GM19239 (cell line): Measurements from ENCODE around the gene KIAA0930.
"Not testable (repeated sequence)": the region's sequence is repeated elsewhere in the genome, so short reads cannot be mapped to it uniquely, and the experiment has no call there.

Source experiments
- DNase-seq: peaks from one replicate; pipeline ENCODE4 v3.0.0; 2011; ENCODE audit warnings: low spot score; ENCODE audit not compliant: insufficient read length
- FAIRE-seq: peaks from 2 replicates; lab custom pipeline; 2011; peaks lifted over from hg19 to GRCh38; lab: Jason Lieb, UNC

Gene KIAA0930

DNA sequence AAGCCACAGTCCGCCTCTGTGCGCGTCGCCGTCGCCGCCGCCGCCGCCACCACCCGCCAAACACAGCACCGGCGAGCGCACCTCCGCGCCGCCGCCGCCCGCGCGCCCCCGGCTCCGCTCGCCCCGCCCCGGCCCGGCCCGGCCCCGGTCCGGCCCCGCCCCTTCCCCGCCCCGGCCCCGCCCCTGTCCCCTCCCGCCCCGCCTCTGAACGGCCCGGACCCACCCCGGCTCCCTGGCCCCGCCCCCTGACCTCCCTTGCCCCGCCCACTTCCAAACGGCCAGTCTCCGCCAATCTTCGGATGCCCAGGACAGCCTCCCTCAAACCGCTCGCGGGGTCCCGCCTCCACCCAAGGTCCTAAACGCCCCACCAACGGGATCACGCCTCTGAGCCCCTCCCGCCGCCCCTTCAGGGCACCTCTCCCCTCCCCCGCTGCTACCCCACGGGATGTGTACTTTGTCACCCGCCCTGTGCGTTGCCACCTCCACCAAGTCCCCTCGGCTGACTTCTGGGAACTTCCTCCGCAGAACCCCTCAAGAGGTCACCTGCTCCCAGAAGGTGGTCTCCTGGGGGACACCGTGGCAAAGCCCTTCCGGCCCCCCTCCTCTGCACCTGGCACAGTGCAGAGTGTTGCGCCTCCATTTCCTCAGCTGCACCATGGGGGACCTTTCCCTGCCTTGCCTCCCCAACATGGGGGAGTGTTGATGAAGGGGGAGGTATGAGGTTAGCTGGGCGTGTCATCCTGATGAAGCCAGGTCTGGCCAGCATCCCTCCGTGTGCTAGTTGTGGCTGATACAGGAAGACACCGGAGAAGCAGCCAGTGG, at the start of gene KIAA0930:
Gene KIAA0930 (minus strand): TSS at position 85 of the 822 bp plus-strand sequence. CDS start 191 bp downstream, outside the sequence.
- peak; percentile 90 for FAIRE-seq
- DNase-seq: peak; percentile 94

DNA sequence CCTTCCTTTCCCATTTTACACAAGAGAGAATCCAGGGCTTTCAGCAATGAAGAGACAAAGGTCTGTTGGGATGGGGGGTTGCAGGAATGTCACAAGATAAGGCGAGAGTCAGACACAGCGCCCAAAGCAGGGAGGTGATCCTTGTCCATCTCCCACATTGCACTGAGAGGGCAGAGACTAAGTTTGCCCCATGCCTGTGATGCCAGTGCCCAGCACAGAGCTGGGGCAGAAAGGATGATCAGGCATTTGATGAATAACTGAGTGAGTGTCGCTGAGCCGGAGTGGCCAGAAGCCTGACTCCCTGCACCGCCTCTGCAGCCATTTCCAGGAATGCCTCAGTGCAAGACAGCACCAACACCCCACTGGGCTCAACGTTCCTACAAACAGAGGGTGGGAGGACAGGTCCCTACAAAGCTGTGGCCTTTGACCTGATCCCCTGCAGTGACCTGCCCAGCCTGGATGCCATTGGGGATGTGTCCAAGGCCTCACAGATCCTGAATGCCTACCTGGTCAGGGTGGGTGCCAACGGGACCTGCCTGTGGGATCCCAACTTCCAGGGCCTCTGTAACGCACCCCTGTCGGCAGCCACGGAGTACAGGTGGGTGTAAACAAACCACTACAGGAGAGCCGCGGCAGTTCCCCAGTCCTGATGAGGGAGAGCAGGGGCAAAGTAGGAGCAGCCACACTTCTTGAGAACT, 46.3 kb upstream of the KIAA0930 start:
- no peak for FAIRE-seq
- DNase-seq: no peak

DNA sequence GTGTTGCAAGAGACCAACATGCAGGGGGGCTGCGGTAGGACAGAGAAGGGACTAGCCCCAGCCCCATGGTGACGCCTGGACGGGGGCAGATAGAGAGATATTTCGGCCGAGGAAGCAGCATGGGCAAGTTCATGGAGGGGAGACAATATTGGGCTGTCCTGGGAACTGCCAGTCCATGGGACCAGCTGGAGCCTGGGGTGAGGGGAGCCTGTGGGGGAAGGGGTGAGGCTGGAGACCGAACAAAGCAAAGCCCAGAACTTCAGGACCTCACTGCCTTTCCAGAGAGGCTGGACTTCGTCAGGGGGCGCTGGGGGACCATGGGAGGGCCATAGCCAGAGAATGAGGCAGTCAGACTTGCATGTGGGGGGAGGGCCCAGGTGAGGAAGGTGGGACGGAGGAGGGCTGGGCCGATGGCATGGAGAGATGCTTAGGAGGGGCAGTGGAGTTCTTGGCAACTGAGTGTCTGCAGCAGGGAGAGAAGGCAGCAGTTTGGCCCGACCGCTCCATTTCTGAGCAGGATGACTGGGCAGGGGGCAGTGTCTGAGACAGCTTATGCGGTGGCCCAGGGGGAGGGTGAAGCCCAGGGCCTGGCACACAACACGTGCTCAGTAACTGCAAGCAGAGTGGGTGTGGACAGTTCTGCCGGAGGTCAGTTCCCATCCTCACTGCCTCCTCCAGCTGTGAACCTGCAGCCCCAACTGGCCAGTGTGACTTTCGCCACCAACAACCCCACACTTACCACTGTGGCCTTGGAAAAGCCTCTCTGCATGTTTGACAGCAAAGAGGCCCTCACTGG, 44.8 kb upstream of the KIAA0930 start:
- FAIRE-seq (no peak), DNase-seq (no peak)

DNA sequence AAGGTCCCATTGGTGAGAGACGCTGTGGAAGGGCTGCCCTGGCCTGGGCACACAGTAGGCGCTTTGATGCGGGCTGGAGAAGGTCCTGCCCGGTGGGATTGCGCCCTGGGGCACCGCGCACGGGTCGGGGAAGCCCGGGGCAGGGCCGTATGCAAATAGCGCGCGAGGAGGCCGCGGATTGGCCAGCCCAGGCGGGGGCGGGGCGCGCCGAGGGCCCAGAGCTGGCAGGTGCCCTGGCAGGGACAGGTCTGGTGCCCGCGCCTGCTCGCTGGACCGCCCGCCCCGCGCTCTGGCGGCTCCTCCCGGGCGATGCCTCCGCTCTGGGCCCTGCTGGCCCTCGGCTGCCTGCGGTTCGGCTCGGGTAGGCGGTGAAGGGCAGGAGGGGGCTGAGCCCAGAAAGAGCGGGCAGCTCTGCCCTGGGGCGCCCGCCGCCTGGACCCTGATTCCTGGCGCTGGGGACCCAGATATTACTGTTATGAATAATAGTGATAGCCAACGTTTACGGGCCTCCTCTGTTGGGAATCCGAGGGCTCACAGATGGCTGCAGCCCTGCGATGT, 44.1 kb upstream of the KIAA0930 start, which contains the start of gene UPK3A:
Gene UPK3A (plus strand): TSS at position 245 of the 558 bp plus-strand sequence. CDS start 65 bp downstream, at position 310.
- DNase-seq: no peak
- no peak for FAIRE-seq

DNA sequence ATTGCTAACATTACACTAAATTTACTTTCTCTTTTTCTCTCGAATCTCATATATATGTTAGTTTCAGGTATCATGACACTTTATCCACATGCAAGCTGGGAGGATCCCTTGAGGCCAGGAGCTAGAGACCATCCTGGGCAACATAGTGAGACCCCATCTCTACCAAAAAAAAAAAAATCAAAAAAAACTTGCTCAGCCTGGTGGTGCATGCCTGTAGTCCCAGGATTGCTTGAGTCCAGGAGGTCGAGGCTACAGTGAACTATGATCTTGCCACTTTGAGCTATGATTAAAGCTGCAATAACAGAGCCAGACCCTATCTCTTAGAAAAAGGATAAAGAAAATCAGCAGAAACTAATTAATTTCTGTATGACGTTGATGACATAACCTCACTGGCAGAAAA, 40.3 kb upstream of the KIAA0930 start:
- DNase-seq (no peak), FAIRE-seq (no peak)

DNA sequence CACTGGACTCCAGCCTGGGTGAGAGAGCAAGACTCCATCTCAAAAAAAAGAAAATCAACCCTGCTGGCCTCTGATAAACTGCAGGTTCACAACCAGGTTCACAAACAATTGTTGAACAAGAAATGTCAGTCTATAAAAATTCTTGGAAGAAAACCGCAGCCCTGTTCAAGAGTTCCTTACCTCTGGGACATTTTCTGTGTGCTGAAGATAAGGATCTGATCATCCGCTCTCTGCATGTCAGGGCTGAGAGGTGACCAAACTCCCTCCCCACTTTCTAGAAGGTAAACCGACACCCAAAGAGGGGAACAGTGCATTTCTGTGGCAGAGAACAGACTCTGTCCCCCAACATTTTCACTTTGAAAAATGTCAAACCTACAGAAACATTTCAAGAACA, 39.9 kb upstream of the KIAA0930 start:
- FAIRE-seq: no peak
- no peak for DNase-seq

DNA sequence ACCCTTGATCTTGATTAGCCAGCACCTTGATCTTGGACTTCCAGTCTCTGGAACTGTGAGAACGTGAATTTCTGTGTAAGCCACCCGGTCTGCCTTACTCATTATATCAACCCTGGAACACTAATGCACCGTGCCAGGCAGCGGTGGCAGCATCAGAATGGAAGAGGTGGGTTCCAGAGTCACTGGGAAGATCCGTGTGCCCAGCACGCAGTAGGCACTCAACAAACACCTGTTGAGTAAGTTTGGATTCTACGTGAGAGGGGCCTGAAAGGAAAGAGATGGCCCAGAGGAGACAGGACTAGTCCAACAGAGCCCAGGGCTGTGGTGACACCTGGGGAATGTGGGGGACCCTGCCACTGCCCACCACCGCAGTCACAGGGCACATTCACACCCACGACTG, 37.4 kb upstream of the KIAA0930 start:
- no peak for FAIRE-seq
- no peak for DNase-seq

DNA sequence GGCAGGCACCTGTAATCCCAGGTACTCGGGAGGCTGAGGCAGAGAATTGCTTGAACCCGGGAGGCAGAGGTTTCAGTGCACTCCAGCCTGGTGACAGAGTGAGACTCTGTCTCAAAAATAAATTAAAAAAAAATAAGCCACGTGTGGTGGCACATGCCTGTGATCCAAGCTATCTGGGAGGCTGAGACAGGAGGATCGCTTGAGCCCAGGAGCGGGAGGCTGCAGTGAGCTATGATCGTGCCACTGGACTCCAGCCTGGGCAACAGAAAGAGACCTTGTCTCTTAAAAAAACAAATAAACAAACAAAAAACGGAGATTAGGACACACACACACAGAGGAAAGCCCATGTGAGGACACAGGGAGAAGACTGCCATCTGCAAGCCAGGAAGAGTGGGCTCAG, 37.0 kb upstream of the KIAA0930 start:
- not testable (repeated sequence) for DNase-seq, FAIRE-seq

DNA sequence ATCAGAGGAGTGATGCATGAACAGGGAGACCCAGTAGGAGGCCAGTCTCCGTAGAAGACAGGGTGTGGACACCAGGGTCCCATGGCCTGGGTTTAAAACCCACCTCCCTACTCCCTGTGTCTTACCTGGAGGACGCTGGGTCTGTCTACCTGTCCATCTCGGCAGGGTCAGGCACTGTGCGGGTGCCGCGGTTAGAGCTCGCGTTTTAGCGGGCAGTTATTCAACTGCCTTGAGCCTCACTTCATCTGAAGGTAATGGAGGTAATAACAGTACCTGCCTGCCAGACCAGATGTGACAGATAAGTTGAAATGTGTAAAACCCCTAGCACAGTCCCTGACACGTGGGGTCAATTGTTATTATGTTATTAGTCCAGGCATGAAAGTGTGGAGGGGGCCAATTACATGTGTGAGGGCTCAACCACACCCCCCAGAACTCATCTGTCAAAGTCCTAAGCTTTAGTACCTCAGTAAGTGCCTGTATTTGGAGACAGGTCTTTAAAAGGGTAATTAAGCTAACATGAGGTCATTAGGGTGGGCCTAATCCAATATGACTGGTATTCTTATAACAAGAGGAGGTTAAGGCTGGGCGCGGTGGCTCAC, 35.9 kb upstream of the KIAA0930 start:
- DNase-seq: no peak
- no peak for FAIRE-seq

DNA sequence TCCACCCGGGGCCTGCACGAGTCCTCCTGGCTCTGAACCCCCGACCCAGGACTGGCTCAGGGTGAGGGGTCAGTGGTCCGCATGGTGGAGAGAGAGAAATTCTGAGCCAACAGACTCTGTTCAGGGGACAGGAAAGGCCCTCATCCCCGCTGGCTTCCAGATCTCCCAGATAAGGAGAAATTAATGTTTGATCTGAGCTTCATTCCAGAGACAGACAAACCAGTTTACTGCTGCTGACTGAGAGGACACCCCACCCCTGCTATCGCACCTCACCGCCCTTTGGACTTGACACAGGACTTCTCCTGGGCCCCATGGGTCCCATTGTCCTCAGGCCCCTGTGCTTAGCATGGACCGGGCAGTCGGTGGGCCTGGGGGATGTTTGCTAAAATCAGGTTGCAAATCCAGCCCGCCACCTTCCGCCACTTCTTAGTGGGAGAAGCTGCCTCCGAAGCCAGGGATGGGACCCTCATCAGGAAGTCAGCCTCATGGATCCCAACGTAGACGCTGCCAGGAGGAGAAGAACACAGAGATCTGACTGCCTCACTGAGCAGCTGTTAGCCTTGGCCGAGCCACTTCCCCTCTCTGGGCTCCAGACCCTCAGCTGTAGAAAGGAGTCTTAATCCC, 32.9 kb upstream of the KIAA0930 start:
- DNase-seq: no peak

DNA sequence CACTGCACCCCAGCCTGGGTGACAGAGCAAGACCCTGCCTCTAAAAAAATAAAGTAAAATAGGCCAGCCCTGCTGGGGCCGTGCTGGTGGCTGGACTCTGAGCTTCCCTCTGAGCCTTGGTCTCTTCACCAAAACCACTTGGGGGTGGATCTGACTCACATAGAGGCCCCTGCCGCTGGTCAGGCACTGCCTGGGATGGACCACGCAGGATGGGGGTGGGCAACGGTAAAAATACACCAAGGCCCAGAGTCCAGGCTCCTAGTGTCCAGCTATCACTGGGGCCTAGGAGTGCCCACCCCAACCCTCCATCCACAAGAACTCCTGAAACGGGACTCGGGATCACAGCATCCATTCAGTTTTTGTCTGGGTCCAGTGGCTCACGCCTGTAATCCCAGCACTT, 31.8 kb upstream of the KIAA0930 start:
- FAIRE-seq: no peak
- DNase-seq: no peak

More for the DNA sequence above, 32.9 kb upstream of the KIAA0930 start:
- FAIRE-seq: no peak

DNA sequence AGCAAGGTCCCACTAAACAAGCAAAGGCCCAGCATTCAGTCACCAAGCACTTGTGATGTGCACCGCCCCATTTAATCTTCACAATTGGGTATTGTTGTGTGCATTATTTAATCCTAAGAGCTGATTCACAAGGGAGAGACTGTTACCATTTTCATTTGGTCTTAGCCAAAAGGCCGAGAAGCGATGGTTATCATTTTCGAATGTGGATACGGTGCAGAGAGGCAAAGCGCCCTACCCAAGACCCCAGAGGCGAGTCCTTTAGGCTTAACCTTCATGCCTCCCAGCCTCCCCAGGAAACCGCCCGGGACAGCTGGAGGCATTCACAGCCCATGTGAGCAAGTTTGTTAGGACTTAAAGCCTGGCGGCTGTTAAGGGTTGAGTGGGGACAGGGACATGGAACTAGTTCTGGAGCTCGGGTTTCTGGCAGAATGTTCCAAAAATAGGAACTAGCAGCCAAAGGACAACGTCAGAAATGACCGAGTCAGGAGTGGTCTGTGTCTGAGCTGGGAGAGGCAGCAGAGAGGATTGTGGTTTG, 31.0 kb upstream of the KIAA0930 start:
- FAIRE-seq (no peak), DNase-seq (no peak)

DNA sequence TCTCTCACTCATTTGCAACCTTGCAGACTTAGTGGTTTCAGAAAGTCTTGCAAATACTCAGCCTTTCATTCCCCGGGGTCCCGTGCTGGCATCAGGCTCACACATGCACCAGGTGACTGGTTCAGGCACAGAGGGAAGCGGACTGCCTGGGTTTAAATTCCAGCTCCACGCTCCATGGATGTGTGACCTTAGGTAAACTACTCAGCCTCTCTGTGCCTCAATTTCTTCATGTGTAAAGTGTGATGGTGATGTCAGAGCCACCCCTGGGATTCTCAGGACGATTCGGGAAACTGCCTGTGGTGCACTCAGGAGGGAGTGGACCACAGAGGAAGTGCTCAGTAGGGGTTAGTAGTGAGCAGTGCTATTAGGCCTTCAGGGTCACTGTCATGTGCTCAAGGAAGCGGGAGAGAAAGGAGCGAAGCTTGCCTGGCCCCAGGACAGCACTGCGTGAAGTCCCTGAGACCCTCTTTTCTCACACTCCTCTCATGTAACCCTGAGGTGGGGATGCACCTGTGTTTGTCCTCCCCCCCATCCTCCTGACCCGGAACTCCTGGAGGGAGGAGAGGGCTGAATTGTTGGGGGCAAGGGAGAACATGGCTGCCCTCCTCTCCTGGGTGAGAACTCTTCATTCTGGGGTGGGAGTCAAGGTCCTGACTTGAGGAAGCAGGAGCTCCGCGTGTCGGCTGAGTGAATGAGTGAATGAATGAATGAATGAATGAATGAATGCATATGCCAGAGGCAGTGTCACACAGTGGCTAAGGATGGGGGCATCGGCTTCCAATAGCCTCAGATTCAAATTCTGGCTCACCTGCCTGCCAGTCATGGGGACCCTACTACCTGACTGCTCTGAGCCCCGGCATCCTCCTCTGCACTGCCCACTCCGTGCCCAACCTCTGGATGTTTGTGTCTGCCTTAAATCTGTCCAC, 29.7 kb upstream of the KIAA0930 start:
- FAIRE-seq: no peak
- no peak for DNase-seq

DNA sequence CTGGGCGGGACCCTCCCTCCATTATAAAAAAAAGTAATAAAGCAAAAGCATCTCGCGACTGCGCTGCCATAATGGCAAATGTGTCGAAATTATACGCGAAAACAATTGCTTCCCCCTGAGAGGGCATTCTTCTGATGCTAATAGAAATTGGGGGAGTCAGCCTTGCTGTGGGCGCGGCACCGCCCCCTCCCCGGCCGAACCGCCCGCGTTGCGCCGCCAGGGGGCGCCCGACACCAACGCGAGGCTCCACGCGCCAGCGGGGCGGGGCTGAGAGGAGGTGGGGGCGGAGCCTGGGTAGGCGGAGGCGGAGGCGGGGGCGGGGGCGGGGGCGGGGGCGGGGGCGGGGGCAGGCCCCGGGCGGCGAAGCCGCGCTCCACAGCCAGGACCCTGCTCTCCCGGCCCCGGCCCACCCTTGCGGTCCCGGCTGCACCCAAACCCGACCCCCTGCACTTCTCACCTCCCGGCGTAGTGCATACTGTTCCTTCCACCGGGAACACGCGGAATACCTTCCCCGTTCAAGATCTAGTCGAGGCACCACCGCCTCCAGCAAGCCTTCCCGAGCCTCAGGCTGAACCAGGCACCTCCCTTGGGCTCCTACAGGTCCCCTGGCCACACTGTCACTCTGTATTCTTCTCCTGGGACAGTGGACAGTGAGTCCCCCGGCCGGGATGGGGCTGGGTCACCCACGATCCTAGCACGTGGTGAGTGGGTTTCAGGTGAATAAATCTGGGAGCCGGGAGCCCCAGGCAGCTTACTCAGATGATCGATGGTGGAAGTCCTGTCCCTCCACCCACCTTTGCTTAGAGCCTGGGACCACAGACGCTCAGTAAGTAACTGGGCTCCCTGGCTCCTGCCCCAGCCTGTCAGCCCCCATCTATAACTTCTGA, 28.5 kb upstream of the KIAA0930 start:
- DNase-seq (peak; percentile 80), FAIRE-seq (no peak)

DNA sequence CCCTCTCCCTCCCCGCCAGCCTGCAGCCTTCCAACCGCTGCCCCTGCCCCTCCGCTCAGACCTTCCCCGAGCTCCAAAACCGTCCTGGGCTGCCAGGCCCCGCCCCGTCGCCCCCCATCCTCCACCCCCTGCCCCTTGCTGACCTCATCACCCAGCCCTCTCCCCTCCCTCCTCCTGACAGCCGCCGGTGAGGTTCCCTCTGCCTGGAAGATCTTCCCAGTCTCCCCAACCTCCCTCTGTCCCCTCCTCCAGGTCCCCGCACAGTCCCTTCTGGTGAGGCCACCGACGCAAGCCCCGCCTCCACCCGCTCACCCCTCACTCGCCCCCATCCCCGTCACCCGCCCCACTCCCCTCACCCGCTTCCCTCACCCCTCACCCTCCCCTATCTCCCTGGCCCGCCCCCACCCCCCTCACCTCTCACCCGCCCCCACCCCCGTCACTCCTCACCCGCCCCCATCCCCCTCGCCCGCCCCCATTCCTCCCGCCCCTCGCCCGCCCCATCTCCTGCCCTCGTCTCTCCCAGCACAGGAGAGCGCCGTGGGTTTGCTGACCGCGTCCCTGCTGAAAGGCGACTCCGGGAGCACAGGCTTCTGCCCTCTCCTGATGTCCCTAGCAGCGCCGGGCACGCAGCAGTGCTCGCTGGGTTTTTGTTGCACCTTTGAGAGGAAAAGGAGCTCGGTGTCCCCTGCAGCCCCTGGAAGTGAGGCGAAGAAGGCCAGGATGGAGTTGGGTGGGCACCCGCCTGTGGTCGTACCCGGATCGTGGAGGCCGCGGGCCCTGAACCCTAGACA, 27.7 kb upstream of the KIAA0930 start:
- no peak for DNase-seq
- FAIRE-seq: no peak

DNA sequence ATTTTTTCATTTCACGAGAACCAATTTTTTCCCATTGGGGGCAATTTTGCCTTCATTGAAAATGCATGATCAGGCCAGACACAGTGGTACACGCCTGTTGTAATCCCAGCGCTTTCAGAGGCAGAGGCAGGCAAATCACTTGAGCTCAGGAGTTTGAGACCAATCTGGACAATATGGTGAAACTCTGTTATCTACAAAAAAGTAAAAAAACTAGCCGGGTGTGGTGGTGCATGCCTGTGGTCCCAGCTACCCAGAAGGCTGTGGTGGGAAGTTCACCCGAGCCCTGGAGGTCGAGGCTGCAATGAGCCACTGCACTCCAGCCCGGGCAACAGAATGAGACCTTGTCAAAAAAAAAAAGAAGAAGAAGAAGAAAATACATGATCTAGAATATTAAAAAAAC, 24.8 kb upstream of the KIAA0930 start:
- DNase-seq (no peak), FAIRE-seq (no peak)
